Stimulated activated CD4-positive, alpha-beta T cell treated with anti-CD3 and anti-CD28 coated beads, Interleukin-12 subunit alpha, Interleukin-12 subunit beta, amount 100 ng/mL, for 48 hours (primary cell): ENCODE data around the gene MCU.
"Not testable (repeated sequence)": the region's sequence is repeated elsewhere in the genome, so short reads cannot be mapped to it uniquely, and the experiment has no call there.

Experiments used
- DNase-seq, 3 donors: peaks; one replicate each; pipeline ENCODE4 v3.0.0-alpha.2; 2020; ENCODE audit warnings: low read depth in 2 of 3, low spot score in 1 of 3

Gene MCU

GRCh38 chr10:72893136-72893798 lies 201.3 kb downstream of the MCU start, which contains the start of gene OIT3:
Gene OIT3, plus strand, starts transcription at chr10:72893739. Its CDS starts 60 bp downstream, at chr10:72893799.
- DNase-seq, result no peak

DNA sequence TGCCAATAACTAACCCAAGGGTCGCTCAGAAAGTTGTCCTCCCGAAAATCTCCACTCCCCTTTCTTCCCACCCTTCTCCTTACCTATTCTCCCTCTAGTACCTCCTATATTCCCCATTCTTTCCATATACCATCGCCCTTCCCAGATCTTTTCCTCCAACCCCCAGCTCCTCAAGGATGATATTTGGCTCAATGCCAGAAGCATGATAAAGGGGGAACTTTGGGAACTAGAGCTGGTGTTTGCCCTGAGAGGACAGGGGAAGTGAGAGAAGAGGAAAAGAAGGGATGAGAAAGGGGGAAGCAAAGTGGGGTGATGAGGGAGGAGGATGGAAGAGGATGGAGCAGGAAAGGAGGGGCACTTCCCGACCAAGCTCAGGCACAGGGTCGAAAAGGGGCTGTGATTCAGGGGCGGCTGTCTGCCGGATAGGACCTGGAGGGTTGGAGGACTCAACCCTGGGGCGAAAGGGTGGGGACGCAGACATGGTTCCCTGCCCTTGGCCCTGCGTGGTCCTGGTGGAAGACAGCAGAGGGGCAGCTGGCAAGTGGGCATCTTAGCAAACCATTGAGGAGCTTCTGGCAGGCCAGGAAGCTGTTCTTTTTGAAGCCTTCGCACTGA lies 203.4 kb downstream of the MCU start:
- no peak for DNase-seq

GRCh38 chr10:72898616-72899015 lies 206.7 kb downstream of the MCU start:
- DNase-seq, result no peak

- DNase-seq, result no peak
Measured at GRCh38 chr10:72899545-72899944, 207.6 kb downstream of the MCU start.

DNA sequence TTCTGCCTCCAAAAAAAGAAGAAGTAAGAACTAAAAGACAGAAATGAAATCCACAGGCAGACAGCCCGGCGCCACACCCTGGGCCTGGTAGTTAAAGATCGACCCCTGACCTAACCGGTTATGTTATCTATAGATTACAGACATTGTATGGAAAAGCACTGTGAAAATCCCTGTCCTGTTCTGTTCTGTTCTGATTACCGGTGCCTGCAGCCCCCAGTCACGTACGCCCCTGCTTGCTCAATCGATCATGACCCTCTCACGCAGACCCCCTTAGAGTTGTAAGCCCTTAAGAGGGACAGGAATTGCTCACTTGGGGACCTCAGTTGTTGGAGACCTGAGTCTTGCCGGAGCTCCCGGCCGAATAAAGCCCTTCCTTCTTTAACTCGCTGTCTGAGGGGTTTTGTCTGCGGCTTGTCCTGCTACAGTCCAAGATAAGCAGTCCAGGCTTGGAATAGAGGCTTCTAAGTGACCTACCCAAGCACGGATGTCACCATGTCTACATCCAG lies 212.1 kb downstream of the MCU start:
- not testable (repeated sequence) for DNase-seq

- DNase-seq, result no peak
Measured at GRCh38 chr10:72904806-72905205, 212.9 kb downstream of the MCU start.

DNA sequence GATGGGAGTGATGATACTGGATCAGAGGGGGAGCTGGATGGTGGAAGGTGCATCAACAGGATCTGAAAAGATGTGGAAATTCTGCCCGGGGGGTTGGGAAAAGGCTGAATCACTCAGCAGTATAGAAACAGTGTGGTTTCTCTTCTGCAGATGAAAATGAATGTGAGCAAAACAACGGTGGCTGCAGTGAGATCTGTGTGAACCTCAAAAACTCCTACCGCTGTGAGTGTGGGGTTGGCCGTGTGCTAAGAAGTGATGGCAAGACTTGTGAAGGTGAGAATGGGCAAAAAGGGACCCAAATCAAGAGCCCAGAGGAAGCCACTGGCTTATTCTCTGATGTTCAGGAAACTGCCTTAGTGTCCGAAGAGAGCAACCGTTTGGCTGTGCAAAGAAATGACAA lies 214.5 kb downstream of the MCU start:
- DNase-seq, result no peak

- no peak for DNase-seq
Measured at GRCh38 chr10:72910705-72911104, 218.8 kb downstream of the MCU start.

- no peak for DNase-seq
Measured at GRCh38 chr10:72911758-72912157, 219.8 kb downstream of the MCU start.

GRCh38 chr10:72912736-72913135 lies 220.8 kb downstream of the MCU start:
- no peak for DNase-seq

GRCh38 chr10:72913287-72913686 lies 221.3 kb downstream of the MCU start:
- no peak for DNase-seq

GRCh38 chr10:72917201-72917600 lies 225.3 kb downstream of the MCU start:
- not testable (repeated sequence) for DNase-seq

- not testable (repeated sequence) for DNase-seq
Measured at GRCh38 chr10:72917803-72918332, 225.9 kb downstream of the MCU start.

GRCh38 chr10:72918352-72918751 lies 226.4 kb downstream of the MCU start:
- no peak for DNase-seq

DNA sequence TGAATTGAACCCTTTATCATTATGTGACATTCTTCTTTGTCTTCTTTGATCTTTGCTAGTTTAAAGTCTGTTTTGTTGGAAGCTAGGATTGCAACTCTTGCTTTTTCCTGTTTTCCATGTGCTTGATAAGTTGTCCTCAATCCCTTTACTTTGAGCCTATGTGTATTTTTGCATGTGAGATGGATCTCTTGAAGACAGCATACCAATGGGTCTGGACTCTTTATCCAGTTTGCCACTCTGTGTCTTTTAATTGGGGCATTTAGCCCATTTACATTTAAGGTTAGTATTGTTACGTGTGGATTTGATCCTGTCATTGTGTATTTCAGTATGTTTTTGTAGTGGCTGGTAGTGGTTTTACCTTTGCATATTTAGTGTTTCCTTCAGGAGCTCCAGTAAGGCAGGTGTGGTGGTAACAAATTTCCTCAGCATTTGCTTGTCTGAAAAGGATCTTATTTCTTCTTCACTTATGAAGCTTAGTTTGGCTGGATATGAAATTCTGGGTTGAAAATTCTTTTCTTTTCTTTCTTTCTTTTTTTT lies 229.3 kb downstream of the MCU start:
- not testable (repeated sequence) for DNase-seq

GRCh38 chr10:72924351-72924750 lies 232.4 kb downstream of the MCU start:
- no peak for DNase-seq

DNA sequence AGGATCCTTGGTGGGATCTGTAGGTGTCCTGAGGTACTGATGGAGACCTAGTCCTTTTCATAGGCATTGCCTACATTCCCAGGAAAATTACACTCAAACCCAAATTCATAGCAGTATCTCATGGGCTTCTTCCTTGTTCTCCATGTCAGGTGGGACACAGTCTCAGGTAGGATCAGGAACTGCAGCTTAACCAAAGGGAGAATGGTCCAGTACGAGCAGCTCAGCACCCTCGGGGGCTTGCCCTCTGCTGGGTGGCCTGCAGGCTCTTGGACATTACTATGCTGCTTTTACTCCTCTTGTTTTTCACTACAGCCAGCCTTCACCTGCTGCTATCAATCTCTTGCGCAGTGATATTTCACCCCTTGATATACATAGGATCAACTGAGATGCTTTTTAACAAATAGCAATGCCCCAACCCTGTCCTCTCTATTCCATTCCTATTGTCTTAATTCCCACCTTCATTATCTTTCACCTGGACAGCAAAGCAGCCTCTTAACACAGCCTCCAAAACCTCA lies 234.1 kb downstream of the MCU start:
- no peak for DNase-seq

DNA sequence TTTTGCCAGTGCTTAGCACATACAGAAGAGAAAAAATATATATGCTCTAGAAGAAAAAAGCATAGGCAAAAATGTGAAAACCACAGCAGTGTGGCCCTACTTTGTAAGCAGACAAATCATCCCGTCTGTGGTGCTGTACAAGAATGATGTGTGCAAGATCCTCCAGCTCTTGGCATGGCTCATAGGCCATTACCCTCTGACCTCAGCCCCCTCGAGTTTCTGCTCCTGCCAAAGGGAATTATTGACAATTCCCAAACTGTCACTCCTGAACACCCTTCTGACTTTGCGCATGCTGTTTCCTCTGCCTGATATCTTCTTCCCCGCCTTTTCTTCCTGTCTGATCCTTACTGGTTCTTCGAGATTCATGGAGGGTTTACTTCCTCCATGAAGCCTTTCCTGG lies 235.5 kb downstream of the MCU start:
- DNase-seq, result no peak

- DNase-seq, result no peak
Measured at GRCh38 chr10:72928798-72929197, 236.9 kb downstream of the MCU start.

GRCh38 chr10:72930276-72930675 lies 238.3 kb downstream of the MCU start:
- DNase-seq, result no peak

GRCh38 chr10:72932259-72933015 lies 240.5 kb downstream of the MCU start:
- DNase-seq, result no peak
